H1 (cell line): Measurements from ENCODE around the gene FMNL2. TPM values are rescaled to one million over a fixed set of nuclear protein-coding genes. Genes with fewer than 3 reads are reported as not detected.

ENCODE experiments used
- ASH2L ChIP-seq: fragments of 200-600, 300-600 bp; sonication (generic); IDR thresholded peaks from one replicate; pipeline ENCODE4 v1.7.1; 2017; ENCODE audit warnings: low read length
- MAFK ChIP-seq: IDR thresholded peaks from 2 replicates; pipeline ENCODE4 v1.6.1; 2012; ENCODE audit warnings: low read depth, mild to moderate bottlenecking, improper control_type of control experiment, low read length
- RNF2 ChIP-seq: fragments of 200-900, 300-1000 bp; sonication (generic); IDR thresholded peaks from 2 replicates; pipeline ENCODE4 v1.7.1; 2016; ENCODE audit warnings: borderline replicate concordance, low read depth, mild to moderate bottlenecking, antibody characterized with exemption, low read length; ENCODE audit not compliant: poor library complexity, severe bottlenecking; ENCODE audit errors: missing control alignments
- polyA plus RNA-seq, 7 experiments: library from polyadenylated mRNA; depleted of rRNA in 3 of 7; stranded (reverse) in 5 of 7; unstranded in 2 of 7; fragments of >200 nt in 5 of 7; fragments of 200-250 nt in 2 of 7; gene quantifications; 1 replicate in 5 of 7; 2 replicates in 1 of 7; 4 replicates in 1 of 7; pipeline versions ENCODE4 v1.2.1 to v1.2.3, GENCODE V29; 2011 to 2013; ENCODE audit warnings: missing spikeins in 2 of 7, mixed read lengths in 2 of 7
- total RNA-seq: library from RNA; stranded (reverse); fragmentation: NEBNext Ultra II Directional; extraction: Animal tissue kit (Norgen Biotek cat#: 25700); gene quantifications from 2 replicates; pipeline ENCODE4 v1.2.1, GENCODE V29; 2021

FMNL2 gene
- total and polyA plus RNA-seq, 2 of the 8 experiments (the other 6 are each of a cell fraction or from before 2014, with no cell fraction given), result 15.5 to 45.1 TPM

GRCh38 chr2:152488075-152488474 lies 153.1 kb downstream of the FMNL2 start (continued):
- TF ChIP-seq RNF2, result no peak
- no peak for TF ChIP-seq ASH2L
- no peak for TF ChIP-seq MAFK
